Neural crest cell (in vitro differentiated cells): ENCODE results near the gene OR1A1. TPM values are rescaled to one million over a fixed set of nuclear protein-coding genes. Genes with fewer than 3 reads are reported as not detected.

ENCODE experiments used
- DNase-seq: peaks from one replicate; pipeline ENCODE4 v3.0.0; 2021; ENCODE audit warnings: low read depth, mixed read lengths, low spot score
- H3K27ac Mint-ChIP-seq: one replicate; pipeline ENCODE4 v1.8.0; 2021; ENCODE audit warnings: mild to moderate bottlenecking, mixed read lengths; ENCODE audit not compliant: unreplicated experiment
- H3K27me3 Mint-ChIP-seq: 2 replicates; pipeline ENCODE4 v1.8.0; 2021; ENCODE audit warnings: low read depth, mild to moderate bottlenecking, mixed read lengths
- H3K36me3 Mint-ChIP-seq: 2 replicates; pipeline ENCODE4 v1.8.0; 2021; ENCODE audit warnings: low read depth, mild to moderate bottlenecking, mixed read lengths
- H3K4me1 Mint-ChIP-seq: 2 replicates; pipeline ENCODE4 v1.8.0; 2021; ENCODE audit warnings: mixed read lengths
- H3K4me3 Mint-ChIP-seq: one replicate; pipeline ENCODE4 v1.8.0; 2021; ENCODE audit warnings: mild to moderate bottlenecking, mixed read lengths
- H3K9me3 Mint-ChIP-seq: 2 replicates; pipeline ENCODE4 v1.8.0; 2021; ENCODE audit warnings: mixed read lengths
- total RNA-seq: library from RNA; stranded (reverse); gene quantifications from 2 replicates; pipeline ENCODE4 v1.2.1, GENCODE V29; 2021
- TF ChIP-seq, protein P1 (sequence below): fragments of 200-600 bp; sonication (generic); conservative IDR thresholded peaks from 2 replicates; pipeline ENCODE4 v1.5.0; 2021; ENCODE audit warnings: antibody characterized with exemption, mild to moderate bottlenecking

The OR1A1 gene
- total RNA-seq, 1 donor from 2014 or later, result not detected

DNA sequence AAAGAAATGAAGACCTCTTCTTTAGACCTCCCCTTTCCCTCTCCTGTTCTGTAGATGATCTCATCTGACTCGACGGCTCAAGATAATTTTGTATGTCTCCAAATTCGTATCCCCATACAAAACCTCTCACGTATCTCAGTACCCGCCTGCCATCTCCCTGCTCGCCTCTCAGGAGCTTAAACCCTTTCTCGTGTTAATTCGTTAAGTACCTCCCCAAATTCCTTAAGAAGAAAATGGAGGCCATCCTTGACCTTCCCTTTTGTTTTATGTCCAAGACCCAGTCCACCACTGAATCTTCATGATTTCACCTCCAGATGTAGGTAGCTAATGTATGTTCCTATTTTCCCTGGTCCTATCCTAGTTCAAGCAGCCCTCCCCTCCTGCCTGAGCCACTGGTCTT is 49.1 kb downstream of the OR1A1 start:
- Mint-ChIP-seq H3K4me3 (no peak overlapping the region), H3K36me3 (peaks cover 10% of the 10 kb centered on the region), H3K9me3 (peaks cover 18% of the 10 kb centered on the region), H3K27me3 (peaks cover 54% of the 10 kb centered on the region), H3K4me1 (no peaks in the 10 kb centered on the region), H3K27ac (no peak overlapping the region)
- DNase-seq, result no peak
- TF ChIP-seq, protein P1, sequence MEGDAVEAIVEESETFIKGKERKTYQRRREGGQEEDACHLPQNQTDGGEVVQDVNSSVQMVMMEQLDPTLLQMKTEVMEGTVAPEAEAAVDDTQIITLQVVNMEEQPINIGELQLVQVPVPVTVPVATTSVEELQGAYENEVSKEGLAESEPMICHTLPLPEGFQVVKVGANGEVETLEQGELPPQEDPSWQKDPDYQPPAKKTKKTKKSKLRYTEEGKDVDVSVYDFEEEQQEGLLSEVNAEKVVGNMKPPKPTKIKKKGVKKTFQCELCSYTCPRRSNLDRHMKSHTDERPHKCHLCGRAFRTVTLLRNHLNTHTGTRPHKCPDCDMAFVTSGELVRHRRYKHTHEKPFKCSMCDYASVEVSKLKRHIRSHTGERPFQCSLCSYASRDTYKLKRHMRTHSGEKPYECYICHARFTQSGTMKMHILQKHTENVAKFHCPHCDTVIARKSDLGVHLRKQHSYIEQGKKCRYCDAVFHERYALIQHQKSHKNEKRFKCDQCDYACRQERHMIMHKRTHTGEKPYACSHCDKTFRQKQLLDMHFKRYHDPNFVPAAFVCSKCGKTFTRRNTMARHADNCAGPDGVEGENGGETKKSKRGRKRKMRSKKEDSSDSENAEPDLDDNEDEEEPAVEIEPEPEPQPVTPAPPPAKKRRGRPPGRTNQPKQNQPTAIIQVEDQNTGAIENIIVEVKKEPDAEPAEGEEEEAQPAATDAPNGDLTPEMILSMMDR, result no peak

DNA sequence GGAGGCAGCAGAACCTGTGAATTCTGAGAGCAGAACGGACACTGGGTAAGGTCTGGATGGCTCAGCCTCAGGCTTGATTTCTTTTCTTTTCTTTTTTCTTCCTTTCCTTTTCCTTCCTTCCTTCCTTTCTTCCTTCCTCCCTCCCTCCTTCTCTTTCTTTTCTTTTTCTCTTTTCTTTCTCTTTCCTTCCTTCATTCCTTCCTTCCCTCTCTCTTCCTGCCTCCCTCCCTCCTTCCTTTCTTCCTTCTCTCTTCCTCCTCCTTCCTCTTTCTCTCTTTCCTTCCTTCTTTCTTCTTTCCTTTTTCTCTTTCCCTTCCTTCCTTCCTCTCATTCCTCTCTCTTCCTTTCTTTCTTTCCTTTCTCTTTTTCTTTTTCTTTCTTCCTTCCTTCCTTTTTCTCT is 52.7 kb downstream of the OR1A1 start:
- Mint-ChIP-seq H3K36me3 (peaks cover 6% of the 10 kb centered on the region), H3K9me3 (peaks cover 13% of the 10 kb centered on the region), H3K27ac (no peak overlapping the region), H3K4me3 (no peak overlapping the region), H3K4me1 (no peaks in the 10 kb centered on the region), H3K27me3 (peaks cover 58% of the 10 kb centered on the region)
- DNase-seq, result no peak
- TF ChIP-seq, protein P1, result no peak

DNA sequence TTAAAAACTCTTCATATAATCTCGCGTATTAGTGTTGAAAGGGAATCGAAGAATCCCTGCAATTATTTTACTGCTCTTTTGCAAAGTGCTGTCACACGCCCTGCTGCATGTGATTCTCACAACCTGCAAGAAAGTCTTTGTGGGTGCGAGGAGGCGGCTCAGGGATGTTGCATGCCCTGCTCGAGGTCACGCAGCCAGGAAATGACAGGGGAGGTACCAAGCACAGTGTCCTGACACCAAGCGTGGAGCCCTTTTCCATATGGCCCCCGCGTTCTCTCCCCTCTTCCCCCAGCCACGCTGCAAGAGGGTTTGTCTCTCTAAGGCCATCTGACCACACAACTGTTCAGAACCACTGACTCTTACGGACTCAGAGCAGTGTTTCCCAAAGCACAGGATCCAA is 53.1 kb downstream of the OR1A1 start:
- H3K27ac Mint-ChIP-seq, result no peak overlapping the region
- no peak overlapping the region for H3K4me3 Mint-ChIP-seq
- DNase-seq, result no peak
- H3K27me3 Mint-ChIP-seq, result peaks cover 59% of the 10 kb centered on the region
- H3K9me3 Mint-ChIP-seq, result peaks cover 13% of the 10 kb centered on the region
- peaks cover 6% of the 10 kb centered on the region for H3K36me3 Mint-ChIP-seq
- TF ChIP-seq, protein P1, result no peak
- H3K4me1 Mint-ChIP-seq, result no peaks in the 10 kb centered on the region

Other genes with a start within 250 kb of the OR1A1 start
- not detected in 2 replicates for gene OR1D5, start 144.1 kb upstream of the OR1A1 start, total RNA-seq
- gene OR1D2, start 103.2 kb upstream of the OR1A1 start, total RNA-seq, result not detected in 2 replicates
- gene OR1G1, start 80.1 kb upstream of the OR1A1 start, total RNA-seq, result not detected in 2 replicates
- gene OR1A2, start 10.1 kb upstream of the OR1A1 start, total RNA-seq, result not detected in 2 replicates
- gene OR3A1, start 90.7 kb downstream of the OR1A1 start, total RNA-seq, result not detected in 2 replicates
- gene OR3A2, start 178.6 kb downstream of the OR1A1 start, total RNA-seq, result not detected in 2 replicates
- not detected in 2 replicates for gene OR1E1, start 190.7 kb downstream of the OR1A1 start, total RNA-seq
- not detected in 2 replicates for gene OR3A3, start 203.7 kb downstream of the OR1A1 start, total RNA-seq
- gene OR1E2, start 226.2 kb downstream of the OR1A1 start, total RNA-seq, result not detected in 2 replicates